ENCODE data around the gene TPCN2. TPM values are rescaled to one million over a fixed set of nuclear protein-coding genes. Genes with fewer than 3 reads are reported as not detected.

The TPCN2 gene
- total RNA-seq, 4 donors from 2014 or later, result 18.7 to 34.5 (median 24.7) TPM

GRCh38 chr11:69083531-69084247 is 35.0 kb downstream of the TPCN2 start:
- WGBS, result 91% methylated on average over 26 of the region's 28 CpGs
- TF ChIP-seq POLR2A (IDR thresholded peaks at IDR 0.05; ENCODE audit: low read depth) (no peak), CTCF (IDR thresholded peaks at IDR 0.05) (no peak), EP300 (IDR thresholded peaks at IDR 0.05) (no peak), POLR2AphosphoS5 (IDR thresholded peaks at IDR 0.05) (no peak)
- peak overlapping the region; percentile 87 to 92 (median 88) for H3K27ac ChIP-seq (replicated peaks in 1 of 4)
- no peak for DNase-seq (ENCODE audit: extremely low spot score)
- H3K4me1 ChIP-seq, result peaks cover 27 to 50% (median 47%) of the 10 kb centered on the region in 4 donors
- H3K36me3 ChIP-seq, result peaks cover 34 to 89% (median 83%) of the 10 kb centered on the region in 4 donors
- H3K27me3 ChIP-seq, result no peaks in the 10 kb centered on the region
- no peak overlapping the region for H3K4me3 ChIP-seq
- no peaks in the 10 kb centered on the region for H3K9me3 ChIP-seq
- intact Hi-C loops (cut with DNase I), result no loop called here

- TF ChIP-seq POLR2AphosphoS5 (IDR thresholded peaks at IDR 0.05) (no peak), CTCF (IDR thresholded peaks at IDR 0.05) (no peak), EP300 (IDR thresholded peaks at IDR 0.05) (no peak), POLR2A (IDR thresholded peaks at IDR 0.05; ENCODE audit: low read depth) (no peak)
- H3K27ac ChIP-seq (replicated peaks in 1 of 4), result peak overlapping the region; percentile 87 to 92 (median 88)
- 96% methylated on average over 4 of the region's 15 CpGs for WGBS
- H3K4me3 ChIP-seq, result no peak overlapping the region
- no peaks in the 10 kb centered on the region for H3K9me3 ChIP-seq
- H3K27me3 ChIP-seq, result no peaks in the 10 kb centered on the region
- DNase-seq (ENCODE audit: extremely low spot score), result no peak
- peaks cover 29 to 88% (median 78%) of the 10 kb centered on the region in 4 donors for H3K36me3 ChIP-seq
- H3K4me1 ChIP-seq, result peaks cover 27 to 57% (median 54%) of the 10 kb centered on the region in 4 donors
- intact Hi-C loops (cut with DNase I), result no loop called here
These were observed 35.6 kb downstream of the TPCN2 start for GRCh38 chr11:69084371-69084770.

- Histone ChIP-seq H3K36me3 (peaks cover 23 to 87% (median 72%) of the 10 kb centered on the region in 4 donors), H3K27ac (replicated peaks in 1 of 4) (peak overlapping the region; percentile 87 to 92 (median 88)), H3K27me3 (no peaks in the 10 kb centered on the region), H3K4me1 (peaks cover 27 to 59% (median 48%) of the 10 kb centered on the region in 4 donors), H3K4me3 (no peak overlapping the region), H3K9me3 (no peaks in the 10 kb centered on the region)
- 74% methylated on average over 27 of the region's 27 CpGs for WGBS
- DNase-seq (ENCODE audit: extremely low spot score), result no peak
- intact Hi-C loops (cut with DNase I), result loop anchor here (2.0 kb wide), 1 partner anchor 75 kb away; no protein-coding TSS in a partner anchor
- TF ChIP-seq POLR2AphosphoS5 (IDR thresholded peaks at IDR 0.05), result no peak
- no peak for TF ChIP-seq CTCF (IDR thresholded peaks at IDR 0.05)
- TF ChIP-seq EP300 (IDR thresholded peaks at IDR 0.05), result no peak
- TF ChIP-seq POLR2A (IDR thresholded peaks at IDR 0.05; ENCODE audit: low read depth), result no peak
These were observed 36.9 kb downstream of the TPCN2 start for GRCh38 chr11:69085490-69086095.

GRCh38 chr11:69086152-69087132 is 37.7 kb downstream of the TPCN2 start:
- DNase-seq (ENCODE audit: extremely low spot score), result no peak
- H3K36me3 ChIP-seq, result peaks cover 21 to 85% (median 67%) of the 10 kb centered on the region in 4 donors

More at GRCh38 chr11:69086152-69087132, 37.7 kb downstream of the TPCN2 start:
- WGBS, result 45% methylated on average over 27 of the region's 28 CpGs
- no peak for TF ChIP-seq EP300 (IDR thresholded peaks at IDR 0.05)
- TF ChIP-seq POLR2AphosphoS5 (IDR thresholded peaks at IDR 0.05), result peak; percentile 79 to 87
- no peak for TF ChIP-seq POLR2A (IDR thresholded peaks at IDR 0.05; ENCODE audit: low read depth)
- peak; percentile 50 to 75 (median 62) for TF ChIP-seq CTCF (IDR thresholded peaks at IDR 0.05)
- Histone ChIP-seq H3K27ac (replicated peaks in 1 of 4) (peak overlapping the region; percentile 87 to 92 (median 88)), H3K9me3 (no peaks in the 10 kb centered on the region), H3K4me1 (peaks cover 27 to 54% (median 48%) of the 10 kb centered on the region in 4 donors), H3K27me3 (no peaks in the 10 kb centered on the region), H3K4me3 (no peak overlapping the region)
- intact Hi-C loops (cut with DNase I), result loop anchor here (2.0 kb wide), 1 partner anchor 76 kb away; no protein-coding TSS in a partner anchor

All from esophagus muscularis mucosa (tissue), 4 donors.